H9 (cell line): ENCODE measurements around the gene ITGA11. TPM values are rescaled to one million over a fixed set of nuclear protein-coding genes. Genes with fewer than 3 reads are reported as not detected.
A peak's percentile ranks its signal among the peaks of the same experiment; 100 is the strongest.

Source experiments
- DNase-seq: peaks from one replicate; pipeline ENCODE4 v3.0.0-alpha.2; 2017
- H2AFZ ChIP-seq: one replicate; pipeline ENCODE4 v1.6.1; 2013; ENCODE audit warnings: mild to moderate bottlenecking, low read length, control low read depth, moderate library complexity
- H2AK5ac ChIP-seq: 2 replicates; pipeline ENCODE4 v1.6.1; 2013; ENCODE audit warnings: low read length, control low read depth, mixed read lengths; ENCODE audit not compliant: insufficient read length
- H2BK120ac ChIP-seq: one replicate; pipeline ENCODE4 v1.6.1; 2013; ENCODE audit warnings: low read depth, mild to moderate bottlenecking, low read length, control low read depth, inconsistent platforms; ENCODE audit not compliant: poor library complexity, severe bottlenecking
- H2BK12ac ChIP-seq: 2 replicates; pipeline ENCODE4 v1.6.1; 2013; ENCODE audit warnings: low read length, control low read depth, mixed read lengths, low read depth; ENCODE audit not compliant: insufficient read length
- H2BK15ac ChIP-seq: 2 replicates; pipeline ENCODE4 v1.6.1; 2013; ENCODE audit warnings: low read depth, low read length, control low read depth
- H2BK20ac ChIP-seq: one replicate; pipeline ENCODE4 v1.6.1; 2013; ENCODE audit warnings: low read depth, mild to moderate bottlenecking, low read length, control low read depth, inconsistent platforms; ENCODE audit not compliant: poor library complexity, severe bottlenecking
- H2BK5ac ChIP-seq: 2 replicates; pipeline ENCODE4 v1.6.1; 2013; ENCODE audit warnings: low read length, control low read depth, mixed read lengths; ENCODE audit not compliant: insufficient read length
- H3K14ac ChIP-seq: 2 replicates; pipeline ENCODE4 v1.6.1; 2013; ENCODE audit warnings: low read length, control low read depth; ENCODE audit not compliant: insufficient read depth
- H3K18ac ChIP-seq: 2 replicates; pipeline ENCODE4 v1.6.1; 2013; ENCODE audit warnings: low read depth, mild to moderate bottlenecking, mixed read lengths, low read length, control low read depth; ENCODE audit not compliant: insufficient read length
- H3K23ac ChIP-seq: 2 replicates; pipeline ENCODE4 v1.6.1; 2013; ENCODE audit warnings: low read length, control low read depth, mixed read lengths, low read depth; ENCODE audit not compliant: insufficient read length
- H3K23me2 ChIP-seq: 2 replicates; pipeline ENCODE4 v1.6.1; 2013; ENCODE audit warnings: low read depth, mild to moderate bottlenecking, mixed read lengths, low read length, control low read depth; ENCODE audit not compliant: insufficient read length, poor library complexity, severe bottlenecking
- H3K27ac ChIP-seq: 2 replicates; pipeline ENCODE4 v1.5.1; 2013; ENCODE audit warnings: low read length, control low read depth, mixed read lengths, low read depth; ENCODE audit not compliant: insufficient read length
- H3K27me3 ChIP-seq: 2 replicates; pipeline ENCODE4 v1.6.1; 2013; ENCODE audit warnings: low read length, control low read depth, inconsistent platforms; ENCODE audit not compliant: insufficient read depth
- H3K4ac ChIP-seq: 2 replicates; pipeline ENCODE4 v1.6.1; 2013; ENCODE audit warnings: low read depth, mild to moderate bottlenecking, control low read depth, inconsistent platforms, low read length, moderate library complexity
- H3K4me1 ChIP-seq: 2 replicates; pipeline ENCODE4 v1.6.1; 2013; ENCODE audit warnings: low read length, control low read depth, inconsistent platforms; ENCODE audit not compliant: insufficient read depth
- H3K4me2 ChIP-seq: 2 replicates; pipeline ENCODE4 v1.6.1; 2013; ENCODE audit warnings: low read length, control low read depth, mixed read lengths; ENCODE audit not compliant: insufficient read length, insufficient read depth
- H3K56ac ChIP-seq: 2 replicates; pipeline ENCODE4 v1.6.1; 2013; ENCODE audit warnings: low read depth, mild to moderate bottlenecking, mixed read lengths, low read length, control low read depth; ENCODE audit not compliant: insufficient read length
- H3K79me1 ChIP-seq: 2 replicates; pipeline ENCODE4 v1.6.1; 2013; ENCODE audit warnings: low read depth, mild to moderate bottlenecking, moderate library complexity, low read length, control low read depth, inconsistent platforms; ENCODE audit not compliant: insufficient read depth, poor library complexity, severe bottlenecking
- H3K79me2 ChIP-seq: 2 replicates; pipeline ENCODE4 v1.6.1; 2013; ENCODE audit warnings: low read length, control low read depth, inconsistent platforms; ENCODE audit not compliant: insufficient read depth
- H3K9ac ChIP-seq: 2 replicates; pipeline ENCODE4 v1.6.1; 2013; ENCODE audit warnings: low read length, control low read depth, mixed read lengths; ENCODE audit not compliant: insufficient read length; ENCODE audit errors: extremely low read depth
- H3K9me3 ChIP-seq: one replicate; pipeline ENCODE4 v1.6.1; 2013; ENCODE audit warnings: low read depth, low read length, inconsistent platforms; ENCODE audit not compliant: control insufficient read depth
- H3T11ph ChIP-seq: one replicate; pipeline ENCODE4 v1.6.1; 2013; ENCODE audit warnings: mild to moderate bottlenecking, low read length, control low read depth, inconsistent platforms
- H4K20me1 ChIP-seq: one replicate; pipeline ENCODE4 v1.6.1; 2013; ENCODE audit not compliant: control insufficient read depth, insufficient read length, insufficient read depth
- H4K5ac ChIP-seq: 2 replicates; pipeline ENCODE4 v1.6.1; 2013; ENCODE audit warnings: low read depth, mild to moderate bottlenecking, mixed read lengths, low read length, control low read depth; ENCODE audit not compliant: insufficient read length
- H4K8ac ChIP-seq: replicated peaks from 2 replicates; pipeline ENCODE4 v1.6.1; 2013; ENCODE audit warnings: low read length, control low read depth, mixed read lengths, low read depth; ENCODE audit not compliant: insufficient read length
- H4K91ac ChIP-seq: 2 replicates; pipeline ENCODE4 v1.6.1; 2013; ENCODE audit warnings: low read depth, mild to moderate bottlenecking, moderate library complexity, mixed read lengths, low read length, control low read depth; ENCODE audit not compliant: insufficient read length
- H3K27ac Mint-ChIP-seq, 3 experiments: 2 replicates in 2 of 3; 3 replicates in 1 of 3; pipeline ENCODE4 v1.8.0; 2020 to 2021; ENCODE audit warnings: mixed read lengths in 3 of 3, mild to moderate bottlenecking in 1 of 3, moderate library complexity in 1 of 3
- H3K27me3 Mint-ChIP-seq: 2 replicates; pipeline ENCODE4 v1.8.0; 2021; ENCODE audit warnings: low read depth, mild to moderate bottlenecking, moderate library complexity, mixed read lengths
- H3K36me3 Mint-ChIP-seq, 3 experiments: 2 replicates in 2 of 3; 3 replicates in 1 of 3; pipeline ENCODE4 v1.8.0; 2020 to 2021; ENCODE audit warnings: low read depth in 3 of 3, mixed read lengths in 3 of 3; ENCODE audit not compliant: insufficient read depth in 1 of 3
- H3K4me1 Mint-ChIP-seq, 2 experiments: 2 replicates each; pipeline ENCODE4 v1.8.0; 2020; ENCODE audit warnings: mixed read lengths in 2 of 2
- H3K4me3 Mint-ChIP-seq, 2 experiments: 2 replicates in 1 of 2; 3 replicates in 1 of 2; pipeline ENCODE4 v1.8.0; 2020 to 2021; ENCODE audit warnings: mild to moderate bottlenecking in 2 of 2, mixed read lengths in 2 of 2, moderate library complexity in 1 of 2
- H3K9me3 Mint-ChIP-seq, 2 experiments: 2 replicates in 1 of 2; 3 replicates in 1 of 2; pipeline ENCODE4 v1.8.0; 2020; ENCODE audit warnings: mild to moderate bottlenecking in 2 of 2, mixed read lengths in 2 of 2, moderate library complexity in 1 of 2
- WGBS: extraction: QIAGEN DNeasy Blood & Tissue Kit; methylation state at CpG from one replicate; pipeline ENCODE4 v1.1.7; 2013; ENCODE audit warnings: missing lambda C conversion rate, low lambda C conversion rate, mixed read lengths; ENCODE audit not compliant: insufficient read length; ENCODE audit errors: extremely low coverage; 5-methylcytosine and 5-hydroxymethylcytosine counted together
- total RNA-seq: library from RNA; stranded (reverse); gene quantifications from 2 replicates; pipeline ENCODE4 v1.2.1, GENCODE V29; 2021
- TF ChIP-seq, protein P1 (sequence below): fragments of 200-600 bp; sonication (generic); conservative IDR thresholded peaks from 3 replicates; pipeline ENCODE4 v1.8.0; 2021; ENCODE audit warnings: antibody characterized with exemption, mild to moderate bottlenecking

ITGA11 gene
- total RNA-seq, 1 experiment from 2014 or later: 0.07 TPM

DNA sequence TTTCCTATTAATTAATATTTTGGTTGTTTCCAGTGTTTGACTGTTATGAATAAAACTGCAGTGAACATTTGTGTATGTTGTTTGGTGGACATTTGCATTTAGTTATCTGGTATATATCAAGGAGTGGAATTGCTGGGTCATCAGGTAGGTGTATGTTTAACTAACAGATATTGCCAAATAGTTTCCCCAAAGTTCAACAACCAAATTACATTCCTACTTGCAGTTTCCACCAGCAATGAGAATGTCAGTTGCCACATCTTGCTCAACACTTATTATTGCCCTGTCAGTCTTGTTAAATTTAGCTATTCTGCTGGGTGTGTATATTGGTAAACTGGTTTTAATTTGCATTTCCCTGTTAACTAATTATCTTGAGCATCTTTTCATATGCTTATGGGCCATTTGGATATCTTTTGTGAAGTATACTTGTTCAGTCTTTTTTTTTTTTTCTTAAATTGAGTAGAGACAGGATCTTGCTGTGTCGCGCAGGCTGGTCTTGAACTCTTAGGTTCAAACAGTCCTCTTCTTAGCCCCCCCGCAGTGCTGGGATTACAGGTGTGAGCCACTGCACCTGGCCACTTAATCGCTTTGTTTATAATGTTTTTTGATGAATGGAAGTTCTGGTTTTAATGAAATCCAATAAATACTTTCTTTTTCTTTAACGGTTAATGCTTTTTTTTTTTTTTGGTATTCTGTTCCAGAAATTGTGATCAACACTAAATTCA, 146.5 kb downstream of the ITGA11 start:
- no peak for DNase-seq
- Histone ChIP-seq H3K9me3 (no peaks in the 10 kb centered on the region), H2BK120ac (no peak overlapping the region), H4K91ac (no peak overlapping the region), H3K56ac (no peak overlapping the region), H3K79me2 (peaks cover 35% of the 10 kb centered on the region), H3T11ph (no peak overlapping the region), H2BK5ac (no peak overlapping the region), H3K4me2 (no peak overlapping the region), H3K27me3 (no peaks in the 10 kb centered on the region), H4K8ac (no peak overlapping the region), H3K27ac (no peak overlapping the region), H3K23ac (no peak overlapping the region), H3K4ac (no peak overlapping the region), H3K23me2 (no peaks in the 10 kb centered on the region), H3K9ac (no peak overlapping the region), H3K79me1 (no peaks in the 10 kb centered on the region), H2AK5ac (no peak overlapping the region), H3K4me1 (peaks cover 4% of the 10 kb centered on the region), H4K20me1 (no peaks in the 10 kb centered on the region), H2BK20ac (no peak overlapping the region), H2AFZ (no peak overlapping the region), H2BK12ac (no peak overlapping the region), H3K18ac (no peak overlapping the region), H3K14ac (no peak overlapping the region), H4K5ac (no peak overlapping the region), H2BK15ac (no peak overlapping the region)
- Mint-ChIP-seq H3K27me3 (no peaks in the 10 kb centered on the region), H3K4me3 (no peak overlapping the region), H3K9me3 (peaks cover 7 to 13% of the 10 kb centered on the region in 2 experiments), H3K27ac (0 out of 7 replicates have a peak overlapping the region, but pooled peaks of 1 of the 3 experiments have one; percentile 7), H3K36me3 (peaks cover 33 to 54% (median 33%) of the 10 kb centered on the region in 3 experiments), H3K4me1 (peaks cover 64 to 66% of the 10 kb centered on the region in 2 experiments)
- no CpG with 5 or more reads among the region's 5 CpGs for WGBS
- TF ChIP-seq, protein P1, sequence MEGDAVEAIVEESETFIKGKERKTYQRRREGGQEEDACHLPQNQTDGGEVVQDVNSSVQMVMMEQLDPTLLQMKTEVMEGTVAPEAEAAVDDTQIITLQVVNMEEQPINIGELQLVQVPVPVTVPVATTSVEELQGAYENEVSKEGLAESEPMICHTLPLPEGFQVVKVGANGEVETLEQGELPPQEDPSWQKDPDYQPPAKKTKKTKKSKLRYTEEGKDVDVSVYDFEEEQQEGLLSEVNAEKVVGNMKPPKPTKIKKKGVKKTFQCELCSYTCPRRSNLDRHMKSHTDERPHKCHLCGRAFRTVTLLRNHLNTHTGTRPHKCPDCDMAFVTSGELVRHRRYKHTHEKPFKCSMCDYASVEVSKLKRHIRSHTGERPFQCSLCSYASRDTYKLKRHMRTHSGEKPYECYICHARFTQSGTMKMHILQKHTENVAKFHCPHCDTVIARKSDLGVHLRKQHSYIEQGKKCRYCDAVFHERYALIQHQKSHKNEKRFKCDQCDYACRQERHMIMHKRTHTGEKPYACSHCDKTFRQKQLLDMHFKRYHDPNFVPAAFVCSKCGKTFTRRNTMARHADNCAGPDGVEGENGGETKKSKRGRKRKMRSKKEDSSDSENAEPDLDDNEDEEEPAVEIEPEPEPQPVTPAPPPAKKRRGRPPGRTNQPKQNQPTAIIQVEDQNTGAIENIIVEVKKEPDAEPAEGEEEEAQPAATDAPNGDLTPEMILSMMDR: no peak
